PFSK-1 (cell line): ENCODE measurements around the gene PPARA.
A peak's percentile ranks its signal among the peaks of the same experiment; 100 is the strongest.

Experiments used
- POLR2AphosphoS5 ChIP-seq: IDR thresholded peaks from 2 replicates; pipeline ENCODE4 v1.6.1; 2012; ENCODE audit warnings: low read depth, mild to moderate bottlenecking, control low read depth, low read length, moderate library complexity
- TF ChIP-seq, protein P1 (sequence below), 2 experiments: IDR thresholded peaks; 2 replicates each; pipeline versions ENCODE4 v1.6.1 to v1.8.0; 2011 to 2012; ENCODE audit warnings: low read depth in 2 of 2, low read length in 2 of 2, control low read depth in 1 of 2, inconsistent platforms in 1 of 2, mild to moderate bottlenecking in 1 of 2, moderate library complexity in 1 of 2; ENCODE audit not compliant: insufficient read depth in 1 of 2

DNA sequence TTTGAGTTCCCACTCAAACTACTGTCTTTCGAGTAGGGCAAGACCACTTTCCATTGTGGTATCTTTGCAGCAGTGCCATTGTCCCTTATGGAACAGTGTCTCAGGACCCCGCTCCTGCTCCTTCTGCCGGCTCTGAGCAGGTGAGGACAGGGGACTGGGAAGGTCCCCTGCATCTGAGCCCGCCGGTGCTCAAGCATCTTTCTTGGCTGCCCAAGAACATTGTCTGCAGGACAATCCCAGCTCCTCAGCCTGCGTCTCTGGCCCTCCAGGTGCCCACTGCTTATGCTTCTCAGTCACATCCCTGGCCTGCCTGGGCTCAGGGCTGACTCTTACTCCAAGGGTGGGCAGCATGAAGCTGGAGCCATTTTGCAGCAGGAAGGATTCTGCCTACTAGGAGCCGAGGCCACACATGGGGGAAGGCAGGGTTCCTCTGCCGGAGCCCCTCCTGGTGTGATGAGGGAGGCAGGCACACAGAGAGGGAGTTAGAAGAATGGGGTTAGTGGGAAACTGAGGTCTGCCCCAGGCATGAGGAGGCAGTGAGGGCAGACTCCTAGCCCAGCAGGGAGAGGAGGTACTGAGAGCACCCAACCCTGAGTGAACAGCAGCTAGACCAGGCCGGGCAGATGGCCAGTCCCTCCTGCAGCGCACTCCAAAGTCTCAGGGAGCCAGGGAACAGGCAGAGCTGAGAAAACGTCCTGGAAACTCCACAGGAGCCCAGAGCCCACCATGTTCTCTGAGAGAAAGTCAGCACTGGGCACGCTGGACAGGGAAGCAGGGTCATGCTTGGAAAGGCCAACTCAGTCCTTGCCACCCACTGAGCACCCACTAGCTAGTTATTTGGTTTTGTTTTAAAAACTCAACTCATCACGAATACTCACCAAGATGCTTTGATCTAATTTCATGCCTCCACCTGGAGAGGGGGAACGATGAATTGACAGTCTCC lies 7.5 kb upstream of the PPARA start:
- TF ChIP-seq, protein P1, sequence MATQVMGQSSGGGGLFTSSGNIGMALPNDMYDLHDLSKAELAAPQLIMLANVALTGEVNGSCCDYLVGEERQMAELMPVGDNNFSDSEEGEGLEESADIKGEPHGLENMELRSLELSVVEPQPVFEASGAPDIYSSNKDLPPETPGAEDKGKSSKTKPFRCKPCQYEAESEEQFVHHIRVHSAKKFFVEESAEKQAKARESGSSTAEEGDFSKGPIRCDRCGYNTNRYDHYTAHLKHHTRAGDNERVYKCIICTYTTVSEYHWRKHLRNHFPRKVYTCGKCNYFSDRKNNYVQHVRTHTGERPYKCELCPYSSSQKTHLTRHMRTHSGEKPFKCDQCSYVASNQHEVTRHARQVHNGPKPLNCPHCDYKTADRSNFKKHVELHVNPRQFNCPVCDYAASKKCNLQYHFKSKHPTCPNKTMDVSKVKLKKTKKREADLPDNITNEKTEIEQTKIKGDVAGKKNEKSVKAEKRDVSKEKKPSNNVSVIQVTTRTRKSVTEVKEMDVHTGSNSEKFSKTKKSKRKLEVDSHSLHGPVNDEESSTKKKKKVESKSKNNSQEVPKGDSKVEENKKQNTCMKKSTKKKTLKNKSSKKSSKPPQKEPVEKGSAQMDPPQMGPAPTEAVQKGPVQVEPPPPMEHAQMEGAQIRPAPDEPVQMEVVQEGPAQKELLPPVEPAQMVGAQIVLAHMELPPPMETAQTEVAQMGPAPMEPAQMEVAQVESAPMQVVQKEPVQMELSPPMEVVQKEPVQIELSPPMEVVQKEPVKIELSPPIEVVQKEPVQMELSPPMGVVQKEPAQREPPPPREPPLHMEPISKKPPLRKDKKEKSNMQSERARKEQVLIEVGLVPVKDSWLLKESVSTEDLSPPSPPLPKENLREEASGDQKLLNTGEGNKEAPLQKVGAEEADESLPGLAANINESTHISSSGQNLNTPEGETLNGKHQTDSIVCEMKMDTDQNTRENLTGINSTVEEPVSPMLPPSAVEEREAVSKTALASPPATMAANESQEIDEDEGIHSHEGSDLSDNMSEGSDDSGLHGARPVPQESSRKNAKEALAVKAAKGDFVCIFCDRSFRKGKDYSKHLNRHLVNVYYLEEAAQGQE (IDR thresholded peaks at IDR 0.05; ENCODE audit: insufficient read depth in 1 of 2, low read depth in 2 of 2, low read length in 2 of 2) = 0 out of 4 replicates have a peak, but pooled peaks of 1 of the 2 experiments have one; percentile 29
- TF ChIP-seq POLR2AphosphoS5 = no peak
